Activated CD4-positive, alpha-beta T cell treated with anti-CD3 and anti-CD28 coated beads for 24 hours (primary cell): ENCODE results near the gene PRICKLE2.
"Not testable (repeated sequence)": the region's sequence is repeated elsewhere in the genome, so short reads cannot be mapped to it uniquely, and the experiment has no call there.

Experiments used
- DNase-seq, 2 donors: peaks; one replicate each; pipeline ENCODE4 v3.0.0-alpha.2; 2020; ENCODE audit warnings: low read depth in 2 of 2

The PRICKLE2 gene

GRCh38 chr3:64098670-64099069 lies 126.6 kb downstream of the PRICKLE2 start:
- no peak for DNase-seq

GRCh38 chr3:64097920-64098319 lies 127.3 kb downstream of the PRICKLE2 start:
- DNase-seq, result no peak

GRCh38 chr3:64095802-64096201 lies 129.5 kb downstream of the PRICKLE2 start:
- DNase-seq, result no peak

GRCh38 chr3:64094713-64095079 lies 130.6 kb downstream of the PRICKLE2 start:
- no peak for DNase-seq

GRCh38 chr3:64093825-64094712 lies 131.2 kb downstream of the PRICKLE2 start:
- DNase-seq, result no peak

- no peak for DNase-seq
Observed at GRCh38 chr3:64093211-64093610, 132.1 kb downstream of the PRICKLE2 start.

GRCh38 chr3:64091501-64091900 lies 133.8 kb downstream of the PRICKLE2 start:
- no peak for DNase-seq

GRCh38 chr3:64089386-64089785 lies 135.9 kb downstream of the PRICKLE2 start:
- DNase-seq, result not testable (repeated sequence)

- no peak for DNase-seq
Observed at GRCh38 chr3:64088408-64089205, 136.7 kb downstream of the PRICKLE2 start.

GRCh38 chr3:64086479-64087252 lies 138.6 kb downstream of the PRICKLE2 start:
- no peak for DNase-seq

GRCh38 chr3:64084640-64085039 lies 140.6 kb downstream of the PRICKLE2 start:
- DNase-seq, result no peak

- no peak for DNase-seq
Observed at GRCh38 chr3:64083575-64083974, 141.7 kb downstream of the PRICKLE2 start.

GRCh38 chr3:64082961-64083541 lies 142.2 kb downstream of the PRICKLE2 start:
- DNase-seq, result no peak

GRCh38 chr3:64082411-64082810 lies 142.9 kb downstream of the PRICKLE2 start:
- DNase-seq, result no peak

GRCh38 chr3:64081235-64081630 lies 144.0 kb downstream of the PRICKLE2 start:
- DNase-seq, result no peak

GRCh38 chr3:64080616-64081234 lies 144.5 kb downstream of the PRICKLE2 start:
- no peak for DNase-seq

GRCh38 chr3:64079369-64080150 lies 145.7 kb downstream of the PRICKLE2 start:
- no peak for DNase-seq

- no peak for DNase-seq
Observed at GRCh38 chr3:64078966-64079365, 146.3 kb downstream of the PRICKLE2 start.

- DNase-seq, result no peak
Observed at GRCh38 chr3:64074895-64075679, 150.2 kb downstream of the PRICKLE2 start.

GRCh38 chr3:64074060-64074459 lies 151.2 kb downstream of the PRICKLE2 start:
- no peak for DNase-seq
